Activated CD8-positive, alpha-beta memory T cell treated with anti-CD3 and anti-CD28 coated beads, Interleukin-2, amount 10 ng/mL, durations not matched to agents 7 days and 5 days (primary cell): ENCODE data around the gene RNF167. TPM values are rescaled to one million over a fixed set of nuclear protein-coding genes. Genes with fewer than 3 reads are reported as not detected.

ENCODE experiments used
- ATAC-seq: fragments of 150-1000 bp; cut with Tn5 transposase; one replicate; pipeline ENCODE4 v1.10.0; 2021; ENCODE audit warnings: moderate library complexity
- CTCF ChIA-PET: fragments of 350-600 bp; sonication (Branson Sonifier 250); formaldehyde crosslinking; loops from one replicate; lab custom pipeline; 2021; ENCODE audit warnings: antibody characterized with exemption; lab: Charles Lee
- DNase-seq: peaks from one replicate; pipeline ENCODE4 v3.0.0-alpha.2; 2020
- H3K27ac Mint-ChIP-seq: one replicate; pipeline ENCODE4 v1.8.0; 2021; ENCODE audit warnings: mild to moderate bottlenecking, mixed read lengths
- H3K27me3 Mint-ChIP-seq: one replicate; pipeline ENCODE4 v1.8.0; 2021; ENCODE audit warnings: mixed read lengths
- H3K36me3 Mint-ChIP-seq: one replicate; pipeline ENCODE4 v1.8.0; 2021; ENCODE audit warnings: mild to moderate bottlenecking, mixed read lengths
- H3K4me1 Mint-ChIP-seq: one replicate; pipeline ENCODE4 v1.8.0; 2021; ENCODE audit warnings: mixed read lengths
- H3K4me3 Mint-ChIP-seq: one replicate; pipeline ENCODE4 v1.8.0; 2021; ENCODE audit warnings: mild to moderate bottlenecking, moderate library complexity, mixed read lengths
- H3K9me3 Mint-ChIP-seq: one replicate; pipeline ENCODE4 v1.8.0; 2022; ENCODE audit warnings: low read depth, mixed read lengths
- total RNA-seq, 2 experiments: library from RNA; stranded (reverse); gene quantifications; one replicate each; pipeline ENCODE4 v1.2.3, GENCODE V29; 2021

RNF167 gene
- total RNA-seq, 2 experiments from 2014 or later, result 226 to 273 TPM

- Mint-ChIP-seq H3K9me3 (no peaks in the 10 kb centered on the region), H3K36me3 (peaks cover 57% of the 10 kb centered on the region), H3K4me3 (peak overlapping the region; percentile 98), H3K27ac (peak overlapping the region; percentile 92), H3K27me3 (no peaks in the 10 kb centered on the region), H3K4me1 (peaks cover 58% of the 10 kb centered on the region)
- CTCF ChIA-PET, result interaction anchor here (0.7 to 4.4 kb wide), 5 partner anchors 21 to 802 kb away, joined by 3 to 34 read pairs (median 5); partner anchors contain the start of gene SPAG7
- ATAC-seq (no peak), DNase-seq (no peak)
These were observed 6.4 kb downstream of the RNF167 start for GRCh38 chr17:4946312-4946976.

GRCh38 chr17:4947010-4947410 lies 6.9 kb downstream of the RNF167 start:
- peak overlapping the region; percentile 92 for H3K27ac Mint-ChIP-seq
- no peak for DNase-seq
- CTCF ChIA-PET, result interaction anchor here (1.6 to 4.4 kb wide), 3 partner anchors 20 to 72 kb away, joined by 4 to 34 read pairs (median 9); partner anchors contain the start of gene SPAG7

GRCh38 chr17:4947411-4948165 lies 7.5 kb downstream of the RNF167 start:
- peak; percentile 14 for ATAC-seq
- peaks cover 45% of the 10 kb centered on the region for H3K36me3 Mint-ChIP-seq

More at GRCh38 chr17:4947010-4947410, 6.9 kb downstream of the RNF167 start:
- Mint-ChIP-seq H3K4me3 (peak overlapping the region; percentile 98), H3K9me3 (no peaks in the 10 kb centered on the region), H3K36me3 (peaks cover 51% of the 10 kb centered on the region), H3K4me1 (peaks cover 55% of the 10 kb centered on the region), H3K27me3 (no peaks in the 10 kb centered on the region)
- no peak for ATAC-seq

GRCh38 chr17:4948166-4948930 lies 8.3 kb downstream of the RNF167 start, which contains the start of gene PFN1:
TSS of gene PFN1 (minus strand) at chr17:4948530. CDS start at chr17:4948394, 136 bp downstream.
- Mint-ChIP-seq H3K27me3 (no peaks in the 10 kb centered on the region), H3K4me3 (peak within 1 kb of the TSS; percentile 98), H3K4me1 (peaks cover 42% of the 10 kb centered on the region), H3K9me3 (no peaks in the 10 kb centered on the region), H3K27ac (peak within 1 kb of the TSS; percentile 100), H3K36me3 (peaks cover 38% of the 10 kb centered on the region)
- DNase-seq (peak; percentile 96), ATAC-seq (peak; percentile 32)
- CTCF ChIA-PET, result interaction anchor here (1.0 to 4.4 kb wide), 6 partner anchors 9 to 71 kb away, joined by 3 to 34 read pairs (median 4); partner anchors contain the start of genes RNF167, SLC25A11 and SPAG7

More at GRCh38 chr17:4947411-4948165, 7.5 kb downstream of the RNF167 start:
- H3K4me1 Mint-ChIP-seq, result peaks cover 50% of the 10 kb centered on the region
- H3K4me3 Mint-ChIP-seq, result peak overlapping the region; percentile 98
- DNase-seq, result peak; percentile 87
- CTCF ChIA-PET, result interaction anchor here (1.3 to 4.4 kb wide), 4 partner anchors 20 to 72 kb away, joined by 3 to 34 read pairs (median 4); partner anchors contain the start of gene SPAG7
- H3K27ac Mint-ChIP-seq, result peak overlapping the region; percentile 100
- H3K27me3 Mint-ChIP-seq, result no peaks in the 10 kb centered on the region
- H3K9me3 Mint-ChIP-seq, result no peaks in the 10 kb centered on the region

GRCh38 chr17:4948931-4949320 lies 8.9 kb downstream of the RNF167 start:
- CTCF ChIA-PET, result interaction anchor here (1.0 to 4.4 kb wide), 5 partner anchors 9 to 48 kb away, joined by 3 to 34 read pairs (median 4); partner anchors contain the start of genes RNF167, SLC25A11 and SPAG7
- Mint-ChIP-seq H3K36me3 (peaks cover 35% of the 10 kb centered on the region), H3K27me3 (no peaks in the 10 kb centered on the region), H3K4me1 (peaks cover 39% of the 10 kb centered on the region), H3K4me3 (peak overlapping the region; percentile 98), H3K9me3 (no peaks in the 10 kb centered on the region), H3K27ac (peak overlapping the region; percentile 100)
- peak; percentile 88 for DNase-seq
- ATAC-seq, result peak; percentile 43

- CTCF ChIA-PET, result interaction anchor here (1.0 to 4.5 kb wide), 5 partner anchors 10 to 49 kb away, joined by 4 to 34 read pairs (median 8); partner anchors contain the start of genes RNF167, SLC25A11 and SPAG7
- Mint-ChIP-seq H3K4me3 (peak overlapping the region; percentile 98), H3K27ac (peak overlapping the region; percentile 83), H3K27me3 (no peaks in the 10 kb centered on the region), H3K36me3 (peaks cover 29% of the 10 kb centered on the region), H3K4me1 (peaks cover 33% of the 10 kb centered on the region), H3K9me3 (no peaks in the 10 kb centered on the region)
- ATAC-seq (peak; percentile 27), DNase-seq (no peak)
These were observed 9.4 kb downstream of the RNF167 start for GRCh38 chr17:4949321-4950074.

GRCh38 chr17:4950075-4950745 lies 10.1 kb downstream of the RNF167 start:
- Mint-ChIP-seq H3K9me3 (no peaks in the 10 kb centered on the region), H3K4me1 (peaks cover 26% of the 10 kb centered on the region), H3K27me3 (no peaks in the 10 kb centered on the region), H3K36me3 (peaks cover 22% of the 10 kb centered on the region), H3K27ac (peak overlapping the region; percentile 89), H3K4me3 (peak overlapping the region; percentile 79)
- CTCF ChIA-PET, result interaction anchor here (0.7 to 4.5 kb wide), 3 partner anchors 13 to 240 kb away, joined by 4 to 18 read pairs (median 8); partner anchors contain the start of genes ARRB2 and SPAG7
- peak; percentile 62 for DNase-seq
- ATAC-seq, result peak; percentile 6

GRCh38 chr17:4950746-4951204 lies 10.7 kb downstream of the RNF167 start, which contains the start of gene ENO3:
TSS of gene ENO3 (plus strand) at chr17:4951119. CDS start at chr17:4951830, 711 bp downstream.
- no peaks in the 10 kb centered on the region for H3K27me3 Mint-ChIP-seq
- H3K36me3 Mint-ChIP-seq, result peaks cover 16% of the 10 kb centered on the region
- peak within 1 kb of the TSS; percentile 89 for H3K27ac Mint-ChIP-seq
- DNase-seq (no peak), ATAC-seq (no peak)
- peaks cover 20% of the 10 kb centered on the region for H3K4me1 Mint-ChIP-seq
- CTCF ChIA-PET, result interaction anchor here (0.7 to 4.5 kb wide), 3 partner anchors 12 to 241 kb away, joined by 4 to 18 read pairs (median 8); partner anchors contain the start of genes ARRB2 and SPAG7
- peak within 1 kb of the TSS; percentile 79 for H3K4me3 Mint-ChIP-seq
- no peaks in the 10 kb centered on the region for H3K9me3 Mint-ChIP-seq

- ATAC-seq, result no peak
- H3K9me3 Mint-ChIP-seq, result no peaks in the 10 kb centered on the region
- peaks cover 16% of the 10 kb centered on the region for H3K4me1 Mint-ChIP-seq
- no peaks in the 10 kb centered on the region for H3K27me3 Mint-ChIP-seq
- no peak overlapping the region for H3K27ac Mint-ChIP-seq
- DNase-seq, result no peak
- CTCF ChIA-PET, result interaction anchor here (1.1 to 4.5 kb wide), 4 partner anchors 11 to 42 kb away, joined by 4 to 18 read pairs (median 8); partner anchors contain the start of genes RNF167, SLC25A11 and SPAG7
- peaks cover 10% of the 10 kb centered on the region for H3K36me3 Mint-ChIP-seq
- H3K4me3 Mint-ChIP-seq, result peak overlapping the region; percentile 79
These were observed 11.4 kb downstream of the RNF167 start for GRCh38 chr17:4951486-4951885.

GRCh38 chr17:4953451-4953961 lies 13.4 kb downstream of the RNF167 start:
- no peak overlapping the region for H3K27ac Mint-ChIP-seq
- CTCF ChIA-PET, result interaction anchor here (1.2 to 4.5 kb wide), 5 partner anchors 9 to 50 kb away, joined by 3 to 18 read pairs (median 4); partner anchors contain the start of genes CHRNE and SPAG7
- ATAC-seq, result no peak

GRCh38 chr17:4955091-4955490 lies 15.0 kb downstream of the RNF167 start:
- Mint-ChIP-seq H3K9me3 (no peaks in the 10 kb centered on the region), H3K4me1 (peaks cover 14% of the 10 kb centered on the region), H3K27me3 (no peaks in the 10 kb centered on the region), H3K4me3 (no peak overlapping the region), H3K27ac (no peak overlapping the region), H3K36me3 (peaks cover 2% of the 10 kb centered on the region)
- DNase-seq (no peak), ATAC-seq (no peak)
- CTCF ChIA-PET, result interaction anchor here (1.3 to 1.5 kb wide), 3 partner anchors 12 to 107 kb away, joined by 5 to 8 read pairs (median 7); partner anchors contain the start of gene SPAG7

More at GRCh38 chr17:4953451-4953961, 13.4 kb downstream of the RNF167 start:
- H3K27me3 Mint-ChIP-seq, result no peaks in the 10 kb centered on the region
- no peak overlapping the region for H3K4me3 Mint-ChIP-seq
- H3K9me3 Mint-ChIP-seq, result no peaks in the 10 kb centered on the region
- peaks cover 16% of the 10 kb centered on the region for H3K4me1 Mint-ChIP-seq
- no peaks in the 10 kb centered on the region for H3K36me3 Mint-ChIP-seq
- no peak for DNase-seq
